HG03520 (cell line): ENCODE data around the gene PTRH1.
"Not testable (repeated sequence)": the region's sequence is repeated elsewhere in the genome, so short reads cannot be mapped to it uniquely, and the experiment has no call there.

Source experiments
- ATAC-seq: cut with Tn5 transposase; IDR thresholded peaks from one replicate; pipeline ENCODE4 v1.9.1; 2021; ENCODE audit warnings: mild to moderate bottlenecking, moderate library complexity; ENCODE audit not compliant: unreplicated experiment

The PTRH1 gene, protein sequence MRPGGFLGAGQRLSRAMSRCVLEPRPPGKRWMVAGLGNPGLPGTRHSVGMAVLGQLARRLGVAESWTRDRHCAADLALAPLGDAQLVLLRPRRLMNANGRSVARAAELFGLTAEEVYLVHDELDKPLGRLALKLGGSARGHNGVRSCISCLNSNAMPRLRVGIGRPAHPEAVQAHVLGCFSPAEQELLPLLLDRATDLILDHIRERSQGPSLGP

DNA sequence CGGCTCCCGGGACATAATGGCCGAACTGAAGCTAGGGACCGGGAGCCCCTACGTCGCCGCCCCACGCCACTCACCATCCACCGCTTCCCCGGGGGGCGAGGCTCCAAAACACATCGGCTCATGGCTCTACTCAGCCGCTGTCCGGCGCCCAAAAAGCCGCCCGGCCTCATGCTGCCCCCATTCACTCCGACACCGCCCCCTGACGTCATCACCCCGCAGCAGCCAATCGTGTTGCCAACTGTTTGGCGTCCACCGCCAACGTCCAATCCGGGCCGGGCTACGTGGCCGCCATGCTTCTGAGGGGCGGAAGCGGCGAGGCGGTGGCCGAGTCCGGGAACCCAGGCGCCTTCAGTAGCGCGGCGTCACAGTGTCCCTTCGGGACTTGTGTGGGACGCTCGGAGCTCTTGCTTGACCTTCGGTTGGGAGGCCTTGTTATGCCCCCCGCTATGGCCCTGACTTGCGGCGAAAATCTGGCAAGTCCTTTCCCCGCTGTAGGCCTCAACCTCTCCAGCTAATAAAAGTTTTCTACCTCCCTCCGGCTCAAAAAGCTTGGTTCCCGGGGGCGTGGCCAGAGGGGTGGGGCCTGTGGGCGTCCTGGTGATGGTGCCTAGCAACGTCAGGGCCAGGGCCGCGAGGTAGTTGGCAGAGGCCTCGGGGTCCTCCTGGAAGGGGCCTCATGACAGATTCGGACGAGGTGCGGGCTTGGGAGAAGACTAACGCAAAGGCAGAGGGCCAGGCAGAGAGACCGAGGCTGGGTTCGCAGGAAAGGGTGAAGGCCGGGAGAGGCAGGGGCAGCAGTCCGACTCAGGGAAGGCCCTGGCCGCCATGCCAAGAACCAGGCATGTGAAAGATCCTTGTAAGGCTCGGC, at the start of gene PTRH1, which contains the start of gene TTC16:
Gene PTRH1, minus strand, starts transcription at position 194 of the 868 bp plus-strand sequence. Its CDS starts 24 bp downstream, at position 170.
Gene TTC16, plus strand, starts transcription at position 610 of the 868 bp plus-strand sequence. Its CDS starts 67 bp downstream, at position 677.
- ATAC-seq = peak; percentile 85

DNA sequence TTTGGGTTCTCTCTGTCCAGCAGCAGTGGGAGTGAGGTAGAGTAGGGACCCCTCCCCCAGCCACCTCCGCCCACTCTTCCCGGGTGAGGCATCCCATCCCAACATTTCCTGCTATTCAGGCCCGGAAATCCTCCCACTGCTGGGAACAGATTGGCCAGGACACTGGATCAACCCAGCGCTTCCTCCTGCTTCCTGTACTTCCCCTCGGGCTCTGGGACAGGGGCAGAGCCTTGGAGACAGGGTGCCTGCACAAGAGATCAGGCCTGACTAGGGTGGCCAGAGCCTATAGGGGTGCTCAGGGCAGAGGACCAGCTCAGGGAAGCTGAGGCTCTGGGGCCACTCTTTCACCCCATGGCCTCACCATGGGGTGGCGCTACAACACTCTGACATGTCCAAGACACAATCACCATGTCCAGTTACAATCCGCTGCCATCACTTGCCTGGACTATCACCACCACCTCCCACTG, 48.5 kb upstream of the PTRH1 start:
- no peak for ATAC-seq

GRCh38 chr9:127762111-127762676, 46.7 kb upstream of the PTRH1 start:
- no peak for ATAC-seq

DNA sequence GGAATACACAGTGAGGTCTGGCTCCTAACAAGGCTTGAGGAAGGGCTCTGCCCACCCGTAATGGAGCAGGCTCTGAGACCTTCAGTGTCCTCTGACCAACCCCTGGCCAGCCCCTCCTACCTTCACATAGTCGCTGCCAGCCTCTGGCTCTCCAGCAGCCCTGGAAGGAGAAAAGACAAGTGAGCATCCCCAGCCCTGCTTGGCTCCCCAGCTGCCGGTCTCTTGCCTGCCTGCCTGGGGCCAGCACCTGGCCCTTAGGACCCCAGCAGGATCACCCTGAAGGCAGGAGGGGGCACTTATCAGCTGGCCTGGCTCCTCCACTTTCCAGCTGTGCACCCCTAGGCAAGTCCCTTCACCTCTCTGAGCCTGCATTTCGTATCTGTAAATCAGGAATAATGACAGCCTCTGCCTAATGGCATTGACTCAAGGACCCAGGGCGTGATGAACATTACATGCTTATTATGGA, 46.1 kb upstream of the PTRH1 start:
- no peak for ATAC-seq

GRCh38 chr9:127761061-127761460, 45.6 kb upstream of the PTRH1 start:
- ATAC-seq = no peak

- no peak for ATAC-seq
Observed at GRCh38 chr9:127758843-127759242, 43.4 kb upstream of the PTRH1 start.

DNA sequence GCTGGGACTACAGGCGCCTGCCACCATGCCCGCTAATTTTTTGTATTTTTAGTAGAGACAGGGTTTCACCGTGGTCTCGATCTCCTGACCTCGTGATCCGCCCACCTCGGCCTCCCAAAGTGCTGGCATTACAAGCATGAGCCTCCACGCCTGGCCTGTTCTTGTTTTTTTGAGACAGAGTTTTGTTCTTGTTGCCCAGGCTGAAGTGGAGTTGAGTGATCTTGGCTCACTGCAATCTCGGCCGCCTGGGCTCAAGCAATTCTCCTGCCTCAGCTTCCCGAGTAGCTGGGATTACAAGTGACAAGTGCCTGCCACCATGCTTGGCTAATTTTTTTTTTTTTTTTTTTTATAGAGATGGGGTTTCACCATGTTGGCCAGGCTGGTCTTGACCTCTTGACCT, 41.3 kb upstream of the PTRH1 start:
- ATAC-seq = not testable (repeated sequence)

- no peak for ATAC-seq
Observed at GRCh38 chr9:127756233-127756632, 40.8 kb upstream of the PTRH1 start.

GRCh38 chr9:127755061-127756060, 39.9 kb upstream of the PTRH1 start:
- ATAC-seq = no peak

DNA sequence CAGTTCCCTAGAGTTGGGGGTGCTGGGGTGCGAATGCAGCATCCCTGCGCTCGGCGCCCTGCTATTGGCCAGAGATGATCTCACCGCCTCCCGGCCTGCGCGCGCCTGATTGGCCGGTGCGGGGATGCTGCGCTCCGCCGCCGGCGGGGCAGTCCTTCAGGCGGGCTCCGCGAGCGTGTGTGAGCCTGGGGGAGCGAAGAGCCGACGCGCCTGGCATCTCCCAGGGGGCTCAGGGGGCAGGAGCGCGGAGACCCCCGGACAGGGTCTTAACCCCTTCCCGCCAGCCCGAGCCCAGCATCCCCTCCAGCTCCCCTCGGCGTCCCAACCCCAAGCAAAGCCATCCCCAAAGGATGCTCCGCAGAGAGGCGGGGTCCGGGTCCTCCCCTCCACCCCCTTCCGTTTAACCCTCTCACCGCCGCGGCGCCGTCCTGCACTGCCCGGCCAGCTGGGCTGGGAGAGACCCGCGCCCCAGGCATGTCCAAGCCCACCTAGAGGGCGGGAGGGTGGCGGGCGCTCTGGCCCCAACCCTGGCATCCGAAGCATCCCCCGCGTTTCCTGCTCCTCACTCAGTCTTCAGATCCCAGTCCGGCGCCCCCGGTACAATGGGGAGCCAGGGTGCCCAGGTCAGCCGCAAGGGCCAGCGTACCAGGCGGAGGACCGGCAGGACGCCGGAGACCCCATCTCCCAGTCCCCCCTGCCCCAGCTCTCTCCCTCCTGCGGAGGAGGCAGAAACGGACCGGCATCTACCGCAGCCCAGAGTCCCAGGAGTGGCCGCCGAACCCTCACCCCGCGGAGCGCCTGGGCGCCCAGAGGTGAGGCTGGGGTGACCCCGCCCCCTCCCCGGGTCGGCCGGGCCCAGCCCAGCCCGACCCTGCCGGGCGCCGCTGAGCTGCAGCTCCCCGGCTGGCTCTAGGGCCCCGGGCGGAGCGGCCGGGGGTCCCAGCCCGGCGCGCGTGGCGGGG, 38.9 kb upstream of the PTRH1 start:
- ATAC-seq = no peak

GRCh38 chr9:127753622-127754021, 38.2 kb upstream of the PTRH1 start:
- ATAC-seq = no peak

GRCh38 chr9:127753148-127753547, 37.7 kb upstream of the PTRH1 start:
- no peak for ATAC-seq

DNA sequence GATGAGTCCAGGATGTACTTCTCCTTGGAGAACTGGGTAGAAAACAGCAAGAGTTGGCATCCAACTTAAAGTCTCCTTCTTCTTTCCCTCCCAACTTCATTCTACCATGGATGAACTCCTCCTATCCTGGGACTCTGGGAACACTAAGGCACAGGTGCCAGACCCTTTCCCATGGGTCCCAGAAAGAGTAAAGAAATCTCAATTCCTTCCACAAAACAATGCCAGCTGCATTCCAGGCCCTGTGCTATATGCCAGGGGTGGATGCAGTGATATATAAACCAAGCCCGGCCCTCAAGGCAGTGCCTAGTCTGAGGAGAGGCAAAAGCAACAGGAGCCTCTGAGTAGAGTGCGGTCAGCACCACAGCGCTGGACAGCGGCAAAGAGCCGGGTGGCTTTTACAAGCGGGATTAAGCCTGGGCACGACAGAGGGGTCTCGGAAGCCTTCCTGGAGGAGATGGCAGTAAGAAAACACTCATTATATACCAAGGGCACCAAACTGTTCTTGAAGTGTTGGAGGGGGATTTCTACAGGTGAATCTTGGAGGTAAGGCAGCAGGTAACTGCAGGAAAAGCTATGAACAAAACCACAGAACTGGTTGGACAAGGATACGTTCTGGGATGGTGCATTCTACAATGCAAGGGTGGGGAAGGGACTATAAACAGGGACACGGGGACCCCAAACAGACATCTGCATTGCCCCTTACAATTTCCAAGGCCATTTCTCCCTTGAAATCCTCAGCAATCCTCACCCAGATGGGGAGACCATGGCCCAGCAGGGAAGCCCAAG, 36.0 kb upstream of the PTRH1 start:
- ATAC-seq = no peak

DNA sequence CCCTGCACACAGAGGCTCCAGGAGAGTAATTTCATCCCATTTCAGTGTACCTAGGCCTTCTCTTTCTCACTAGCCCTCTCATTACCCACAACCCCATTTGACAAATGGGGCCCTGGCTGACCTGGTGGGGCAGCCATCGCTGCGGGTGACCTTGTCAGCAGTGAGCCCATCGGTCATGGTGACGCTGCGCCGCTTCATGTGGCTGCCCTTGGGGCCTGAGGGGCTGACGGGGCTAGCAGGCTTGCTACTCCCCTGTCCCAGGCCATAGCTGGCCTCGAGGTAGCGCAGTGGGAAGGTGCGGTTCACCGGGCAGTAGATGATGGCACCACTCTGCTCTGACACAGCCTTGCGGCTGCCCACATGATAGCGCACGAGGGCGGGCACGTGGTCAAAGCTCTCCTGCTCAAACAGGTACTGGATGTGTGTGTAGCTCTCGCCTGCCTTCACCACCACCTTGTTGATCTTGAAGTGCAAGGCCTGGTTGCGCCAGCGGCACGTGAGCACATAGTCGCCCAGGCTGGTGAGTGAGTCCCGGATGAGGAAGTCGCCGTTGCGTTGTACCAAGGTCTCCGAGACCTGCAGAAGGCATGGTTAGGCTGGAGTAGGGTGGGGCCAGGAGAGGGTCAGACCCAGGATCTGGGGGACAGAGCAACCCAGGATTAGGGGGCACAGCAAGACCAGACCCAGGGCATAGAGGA, 33.8 kb upstream of the PTRH1 start:
- no peak for ATAC-seq

GRCh38 chr9:127746959-127747569, 31.6 kb upstream of the PTRH1 start:
- ATAC-seq = no peak

DNA sequence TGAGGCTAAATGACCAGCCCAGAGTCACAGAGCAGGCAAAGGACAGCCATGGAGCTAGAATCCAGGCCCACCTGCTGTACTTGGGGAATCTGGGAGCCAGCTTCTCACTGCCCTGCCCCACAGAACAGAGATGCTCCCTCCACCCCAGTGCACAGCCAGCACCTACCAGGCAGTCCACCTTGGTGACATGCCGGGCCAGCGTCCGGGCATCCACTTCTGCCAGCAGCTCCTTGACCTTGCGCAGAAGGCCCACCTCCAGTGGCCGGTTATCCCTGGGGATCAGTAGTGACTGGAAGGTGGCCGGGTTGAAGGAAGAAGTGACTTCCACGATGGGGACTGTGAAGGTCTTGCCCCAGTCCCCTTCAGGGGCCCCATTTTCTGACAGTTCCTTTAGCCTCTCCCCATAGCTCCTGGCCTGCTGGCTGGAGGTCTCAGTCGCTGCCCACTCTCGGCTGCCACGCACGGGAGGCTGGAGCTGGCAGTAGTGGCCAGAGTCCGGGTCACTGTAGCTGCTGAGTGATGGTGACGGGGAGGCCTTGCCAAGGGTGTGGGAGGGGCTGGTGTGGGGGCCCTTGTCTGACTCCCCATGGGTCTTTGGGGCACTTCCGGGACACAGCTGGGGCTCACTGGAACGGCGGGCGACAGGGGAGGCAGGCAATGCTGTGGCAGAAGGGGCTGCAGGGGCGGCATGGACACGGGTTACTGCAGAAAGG, 29.1 kb upstream of the PTRH1 start:
- ATAC-seq = no peak
